Measurements from ENCODE around the gene ZNF292. TPM values are rescaled to one million over a fixed set of nuclear protein-coding genes. Genes with fewer than 3 reads are reported as not detected.
"Not testable (repeated sequence)": the region's sequence is repeated elsewhere in the genome, so short reads cannot be mapped to it uniquely, and the experiment has no call there.

The ZNF292 gene
- total RNA-seq, 2 experiments from 2014 or later: 81.5 to 82.5 TPM

DNA sequence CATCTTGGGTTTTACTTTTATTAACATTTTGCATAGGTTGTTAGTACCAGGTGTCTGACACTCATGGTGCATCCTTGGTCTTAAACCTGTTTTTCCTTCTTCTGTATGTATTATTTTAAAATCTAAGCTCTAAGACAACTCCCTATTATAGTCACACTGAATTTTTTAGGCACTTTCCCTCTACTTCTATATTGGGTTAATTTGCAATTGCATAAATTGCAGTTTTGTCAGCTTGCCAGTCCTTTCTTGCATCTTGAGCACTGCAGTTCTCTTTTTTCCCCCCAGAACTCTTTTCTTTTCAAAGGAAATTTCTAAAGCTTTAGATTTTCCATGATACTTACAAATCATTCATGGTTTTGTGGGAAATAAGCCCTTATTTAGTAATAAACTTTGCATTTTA, 70.6 kb downstream of the ZNF292 start:
- no peaks in the 10 kb centered on the region for H3K9me3 Mint-ChIP-seq
- no peak for DNase-seq
- H3K27ac ChIP-seq (ENCODE audit: low read depth in 1 of 2, low read length in 2 of 2): no peak overlapping the region
- H3K36me3 Mint-ChIP-seq (ENCODE audit: low read depth): peaks cover 80% of the 10 kb centered on the region
- H3K4me3 Mint-ChIP-seq: no peak overlapping the region
- no peaks in the 10 kb centered on the region for H3K4me1 ChIP-seq (ENCODE audit: insufficient read depth, low read length)
- no peak overlapping the region for H3K27ac Mint-ChIP-seq
- H3K36me3 ChIP-seq (ENCODE audit: insufficient read depth, low read length): peaks cover 46% of the 10 kb centered on the region
- H3K4me3 ChIP-seq (ENCODE audit: low read length): no peak overlapping the region
- POLR2A ChIA-PET: interaction anchor here (0.7 to 0.8 kb wide), 2 partner anchors 12 to 35 kb away, joined by 3 read pairs; no protein-coding TSS in a partner anchor
- TF ChIP-seq, protein P1, sequence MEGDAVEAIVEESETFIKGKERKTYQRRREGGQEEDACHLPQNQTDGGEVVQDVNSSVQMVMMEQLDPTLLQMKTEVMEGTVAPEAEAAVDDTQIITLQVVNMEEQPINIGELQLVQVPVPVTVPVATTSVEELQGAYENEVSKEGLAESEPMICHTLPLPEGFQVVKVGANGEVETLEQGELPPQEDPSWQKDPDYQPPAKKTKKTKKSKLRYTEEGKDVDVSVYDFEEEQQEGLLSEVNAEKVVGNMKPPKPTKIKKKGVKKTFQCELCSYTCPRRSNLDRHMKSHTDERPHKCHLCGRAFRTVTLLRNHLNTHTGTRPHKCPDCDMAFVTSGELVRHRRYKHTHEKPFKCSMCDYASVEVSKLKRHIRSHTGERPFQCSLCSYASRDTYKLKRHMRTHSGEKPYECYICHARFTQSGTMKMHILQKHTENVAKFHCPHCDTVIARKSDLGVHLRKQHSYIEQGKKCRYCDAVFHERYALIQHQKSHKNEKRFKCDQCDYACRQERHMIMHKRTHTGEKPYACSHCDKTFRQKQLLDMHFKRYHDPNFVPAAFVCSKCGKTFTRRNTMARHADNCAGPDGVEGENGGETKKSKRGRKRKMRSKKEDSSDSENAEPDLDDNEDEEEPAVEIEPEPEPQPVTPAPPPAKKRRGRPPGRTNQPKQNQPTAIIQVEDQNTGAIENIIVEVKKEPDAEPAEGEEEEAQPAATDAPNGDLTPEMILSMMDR (IDR thresholded peaks at IDR 0.05): no peak
- no peak for ATAC-seq (ENCODE audit: poor library complexity)
- CTCF ChIA-PET: interaction anchor here (1.4 kb wide), 1 partner anchor 87 kb away, joined by 3 read pairs; no protein-coding TSS in a partner anchor
- no peaks in the 10 kb centered on the region for H3K27me3 ChIP-seq (ENCODE audit: control insufficient read depth in 1 of 2, insufficient read depth in 2 of 2, low read length in 2 of 2)
- H3K4me1 Mint-ChIP-seq (ENCODE audit: low read depth): peaks cover 4% of the 10 kb centered on the region
- H3K27me3 Mint-ChIP-seq: no peaks in the 10 kb centered on the region
- intact Hi-C loops (cut with DNase I, micrococcal nuclease): no loop called here
- H3K9me3 ChIP-seq (ENCODE audit: control insufficient read depth in 1 of 2, insufficient read depth in 1 of 2, low read length in 2 of 2): no peaks in the 10 kb centered on the region

DNA sequence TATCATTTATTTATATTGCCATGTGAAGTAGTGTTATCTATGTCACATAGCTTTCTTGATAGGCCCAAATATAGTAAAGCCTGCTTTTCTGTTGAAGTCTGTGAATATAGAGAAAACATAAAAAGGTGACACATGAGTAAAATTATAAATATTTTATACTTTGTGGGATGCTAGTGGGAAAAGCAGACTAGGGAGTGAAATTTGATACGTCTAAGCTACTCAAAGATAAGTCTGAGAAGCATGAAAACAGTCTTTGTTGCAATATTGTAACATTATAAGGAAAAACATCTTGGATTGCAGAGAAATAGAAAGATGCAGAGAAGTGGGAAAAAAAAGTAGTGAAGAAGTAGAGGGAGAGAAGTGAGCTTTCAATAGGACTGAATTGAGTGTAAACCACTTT, 75.4 kb downstream of the ZNF292 start:
- H3K9me3 Mint-ChIP-seq: no peaks in the 10 kb centered on the region
- H3K27me3 Mint-ChIP-seq: no peaks in the 10 kb centered on the region
- ATAC-seq (ENCODE audit: poor library complexity) (no peak), DNase-seq (no peak)
- Histone ChIP-seq H3K4me3 (ENCODE audit: low read length) (no peak overlapping the region), H3K4me1 (ENCODE audit: insufficient read depth, low read length) (no peaks in the 10 kb centered on the region), H3K9me3 (ENCODE audit: control insufficient read depth in 1 of 2, insufficient read depth in 1 of 2, low read length in 2 of 2) (no peaks in the 10 kb centered on the region), H3K27me3 (ENCODE audit: control insufficient read depth in 1 of 2, insufficient read depth in 2 of 2, low read length in 2 of 2) (no peaks in the 10 kb centered on the region), H3K27ac (ENCODE audit: low read depth in 1 of 2, low read length in 2 of 2) (no peak overlapping the region), H3K36me3 (ENCODE audit: insufficient read depth, low read length) (peaks cover 16% of the 10 kb centered on the region)
- no peak overlapping the region for H3K27ac Mint-ChIP-seq
- no peak overlapping the region for H3K4me3 Mint-ChIP-seq
- H3K4me1 Mint-ChIP-seq (ENCODE audit: low read depth): peaks cover 8% of the 10 kb centered on the region
- CTCF ChIA-PET: interaction anchor here (0.7 kb wide), 2 partner anchors 85 to 1007 kb away, joined by 3 read pairs; no protein-coding TSS in a partner anchor
- POLR2A ChIA-PET: no interaction called here
- TF ChIP-seq, protein P1 (IDR thresholded peaks at IDR 0.05): no peak
- intact Hi-C loops (cut with DNase I, micrococcal nuclease): no loop called here
- H3K36me3 Mint-ChIP-seq (ENCODE audit: low read depth): peaks cover 56% of the 10 kb centered on the region

DNA sequence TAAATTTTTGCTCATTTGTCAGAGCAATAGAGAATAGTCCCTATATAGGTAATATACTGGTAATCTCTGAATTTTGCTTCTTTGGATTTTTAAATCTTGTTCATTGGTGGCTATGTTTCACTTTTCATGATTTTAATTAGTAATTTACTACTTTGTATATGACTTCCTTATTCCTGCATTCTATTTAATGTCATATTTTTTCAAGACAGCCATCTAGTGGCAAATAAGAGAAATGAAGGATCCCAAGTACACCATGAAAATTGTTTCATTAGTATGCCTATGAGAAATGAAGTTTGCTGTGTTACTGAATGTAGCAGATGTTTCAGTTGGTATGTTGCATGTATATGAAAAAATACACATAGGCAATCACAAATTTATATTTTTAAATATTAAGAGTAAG, 82.4 kb downstream of the ZNF292 start:
- ATAC-seq (ENCODE audit: poor library complexity) (peak; percentile 57), DNase-seq (peak in 3 of 14 experiments; percentile 40 to 46 (median 43))
- H3K9me3 ChIP-seq (ENCODE audit: control insufficient read depth in 1 of 2, insufficient read depth in 1 of 2, low read length in 2 of 2): peaks cover 0 to 3% of the 10 kb centered on the region in 2 experiments
- Mint-ChIP-seq H3K9me3 (no peaks in the 10 kb centered on the region), H3K4me1 (ENCODE audit: low read depth) (peaks cover 8% of the 10 kb centered on the region), H3K4me3 (no peak overlapping the region), H3K27ac (peak overlapping the region; percentile 19), H3K27me3 (no peaks in the 10 kb centered on the region), H3K36me3 (ENCODE audit: low read depth) (peaks cover 58% of the 10 kb centered on the region)
- no peak overlapping the region for H3K27ac ChIP-seq (ENCODE audit: low read depth in 1 of 2, low read length in 2 of 2)
- no peaks in the 10 kb centered on the region for H3K27me3 ChIP-seq (ENCODE audit: control insufficient read depth in 1 of 2, insufficient read depth in 2 of 2, low read length in 2 of 2)
- ChIA-PET CTCF (interaction anchor here (1.5 kb wide), 1 partner anchor 99 kb away, joined by 4 read pairs; no protein-coding TSS in a partner anchor), POLR2A (no interaction called here)
- peaks cover 6% of the 10 kb centered on the region for H3K36me3 ChIP-seq (ENCODE audit: insufficient read depth, low read length)
- TF ChIP-seq, protein P1 (IDR thresholded peaks at IDR 0.05): peak; percentile 75
- H3K4me1 ChIP-seq (ENCODE audit: insufficient read depth, low read length): no peaks in the 10 kb centered on the region
- intact Hi-C loops (cut with DNase I, micrococcal nuclease): loop anchor here (1.0 kb wide), 1 partner anchor 99 kb away; no protein-coding TSS in a partner anchor
- H3K4me3 ChIP-seq (ENCODE audit: low read length): no peak overlapping the region

DNA sequence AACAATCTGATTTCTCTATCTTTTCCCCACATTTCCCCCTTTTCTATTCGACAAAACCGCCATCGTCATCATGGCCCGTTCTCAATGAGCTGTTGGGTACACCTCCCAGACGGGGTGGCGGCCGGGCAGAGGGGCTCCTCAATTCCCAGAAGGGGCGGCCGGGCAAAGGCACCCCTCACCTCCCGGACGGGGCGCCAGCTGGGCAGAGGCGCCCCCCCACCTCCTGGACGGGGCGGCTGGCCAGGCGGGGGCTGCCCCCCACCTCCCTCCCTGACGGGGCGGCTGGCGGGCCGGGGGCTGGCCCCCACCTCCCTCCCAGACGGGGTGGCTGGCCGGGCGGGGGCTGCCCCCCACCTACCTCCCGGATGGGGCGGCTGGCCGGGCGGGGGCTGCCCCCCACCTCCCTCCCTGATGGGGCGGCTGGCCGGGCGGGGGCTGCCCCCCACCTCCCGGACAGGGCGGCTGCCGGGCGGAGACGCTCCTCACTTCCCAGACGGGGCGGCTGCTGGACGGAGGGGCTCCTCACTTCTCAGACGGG, 83.8 kb downstream of the ZNF292 start:
- H3K9me3 ChIP-seq (ENCODE audit: control insufficient read depth in 1 of 2, insufficient read depth in 1 of 2, low read length in 2 of 2); CTCF ChIA-PET; POLR2A ChIA-PET: not testable (repeated sequence)

More for the DNA sequence above, 83.8 kb downstream of the ZNF292 start:
- peak in 1 of 14 experiments; percentile 6 for DNase-seq
- H3K9me3 Mint-ChIP-seq; H3K27me3 Mint-ChIP-seq; H3K4me1 Mint-ChIP-seq (ENCODE audit: low read depth); H3K27me3 ChIP-seq (ENCODE audit: control insufficient read depth in 1 of 2, insufficient read depth in 2 of 2, low read length in 2 of 2); H3K27ac ChIP-seq (ENCODE audit: low read depth in 1 of 2, low read length in 2 of 2); H3K4me1 ChIP-seq (ENCODE audit: insufficient read depth, low read length); H3K4me3 ChIP-seq (ENCODE audit: low read length); ATAC-seq (ENCODE audit: poor library complexity); H3K4me3 Mint-ChIP-seq; intact Hi-C loops (cut with DNase I, micrococcal nuclease); H3K27ac Mint-ChIP-seq: not testable (repeated sequence)
- H3K36me3 Mint-ChIP-seq (ENCODE audit: low read depth): peaks cover 63% of the 10 kb centered on the region
- H3K36me3 ChIP-seq (ENCODE audit: insufficient read depth, low read length): peaks cover 10% of the 10 kb centered on the region
